GM10248 (cell line): ENCODE data around the gene TMEM117.
A peak's percentile ranks its signal among the peaks of the same experiment; 100 is the strongest.

Source experiments
- CTCF ChIA-PET: fragments of 300-600 bp; sonication (Branson Sonifier 250); formaldehyde crosslinking; extraction: SDS; loops from one replicate; lab custom pipeline; 2021; ENCODE audit warnings: antibody characterized with exemption; lab: Yijun Ruan, JAX
- POLR2A ChIA-PET: fragments of 350-650 bp; sonication (Branson Sonifier 250); formaldehyde crosslinking; extraction: SDS; loops from one replicate; lab custom pipeline; 2020; ENCODE audit warnings: antibody characterized with exemption; lab: Yijun Ruan, JAX
- DNase-seq: peaks from one replicate; pipeline ENCODE4 v3.0.0; 2012; ENCODE audit errors: extremely low spot score
- TF ChIP-seq, protein P1 (sequence below): IDR thresholded peaks from 2 replicates; pipeline ENCODE4 v1.5.1; 2012; ENCODE audit warnings: mild to moderate bottlenecking, low read depth; ENCODE audit errors: extremely low read depth, missing control alignments, control extremely low read depth

The TMEM117 gene

DNA sequence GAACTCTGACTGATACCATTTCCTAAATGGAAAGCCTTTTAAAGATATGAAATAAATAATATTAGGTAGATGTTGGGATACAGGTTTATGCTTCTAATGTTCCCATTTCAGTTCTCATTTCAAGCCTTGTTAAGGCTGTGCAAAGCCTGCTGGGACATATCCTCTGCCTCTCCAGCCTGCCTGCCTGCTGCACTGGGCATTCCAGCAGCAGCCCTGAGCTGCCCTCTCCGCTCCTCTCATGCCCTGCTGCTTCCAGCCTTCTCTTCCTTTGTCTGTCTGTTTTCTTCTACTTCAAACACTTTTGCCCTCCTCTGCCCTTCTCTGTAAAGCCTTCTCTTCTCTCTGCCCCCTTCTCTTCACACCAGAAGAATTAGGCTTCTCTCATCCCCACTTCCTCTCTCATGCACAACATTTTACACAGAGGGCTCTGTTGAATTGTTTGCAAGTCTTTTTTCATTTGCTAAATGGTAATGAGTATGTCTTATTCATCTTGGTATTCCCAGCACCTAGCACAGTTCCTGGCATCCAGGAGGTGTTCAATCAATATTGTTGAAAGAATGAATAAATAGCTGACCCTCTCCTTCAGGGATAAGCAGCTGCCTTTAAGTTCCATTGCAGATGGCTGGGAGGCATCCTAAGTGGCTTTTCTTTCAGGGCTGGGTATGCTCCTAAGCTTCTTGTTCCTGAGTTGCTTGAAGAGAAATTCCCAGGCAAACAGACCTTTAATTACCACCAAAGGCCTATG is 292.3 kb downstream of the TMEM117 start:
- DNase-seq: no peak
- TF ChIP-seq, protein P1, sequence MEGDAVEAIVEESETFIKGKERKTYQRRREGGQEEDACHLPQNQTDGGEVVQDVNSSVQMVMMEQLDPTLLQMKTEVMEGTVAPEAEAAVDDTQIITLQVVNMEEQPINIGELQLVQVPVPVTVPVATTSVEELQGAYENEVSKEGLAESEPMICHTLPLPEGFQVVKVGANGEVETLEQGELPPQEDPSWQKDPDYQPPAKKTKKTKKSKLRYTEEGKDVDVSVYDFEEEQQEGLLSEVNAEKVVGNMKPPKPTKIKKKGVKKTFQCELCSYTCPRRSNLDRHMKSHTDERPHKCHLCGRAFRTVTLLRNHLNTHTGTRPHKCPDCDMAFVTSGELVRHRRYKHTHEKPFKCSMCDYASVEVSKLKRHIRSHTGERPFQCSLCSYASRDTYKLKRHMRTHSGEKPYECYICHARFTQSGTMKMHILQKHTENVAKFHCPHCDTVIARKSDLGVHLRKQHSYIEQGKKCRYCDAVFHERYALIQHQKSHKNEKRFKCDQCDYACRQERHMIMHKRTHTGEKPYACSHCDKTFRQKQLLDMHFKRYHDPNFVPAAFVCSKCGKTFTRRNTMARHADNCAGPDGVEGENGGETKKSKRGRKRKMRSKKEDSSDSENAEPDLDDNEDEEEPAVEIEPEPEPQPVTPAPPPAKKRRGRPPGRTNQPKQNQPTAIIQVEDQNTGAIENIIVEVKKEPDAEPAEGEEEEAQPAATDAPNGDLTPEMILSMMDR: no peak
- ChIA-PET POLR2A (no interaction called here), CTCF (interaction anchor here (1.0 to 1.4 kb wide), 2 partner anchors 9 to 56 kb away, joined by 3 read pairs; no protein-coding TSS in a partner anchor)

DNA sequence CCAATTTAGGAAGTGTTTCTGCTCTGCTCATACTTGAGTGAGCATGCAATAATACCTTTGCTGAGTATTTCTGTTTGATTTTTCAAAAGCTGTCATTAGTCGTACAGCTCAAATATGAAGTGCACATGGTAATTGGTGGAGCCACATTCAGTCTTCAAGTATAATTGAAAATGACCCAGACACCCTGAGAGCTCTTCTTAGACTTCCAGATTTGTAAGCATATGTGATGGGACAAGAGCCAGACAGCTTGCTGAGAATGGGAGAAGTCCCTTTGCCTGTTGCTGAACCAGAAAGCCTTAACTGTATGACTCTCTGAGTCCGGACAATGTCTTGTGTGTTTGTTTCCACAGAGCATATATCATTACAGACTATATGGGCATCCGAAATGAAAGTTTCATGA is 307.3 kb downstream of the TMEM117 start:
- TF ChIP-seq, protein P1: no peak
- CTCF ChIA-PET: interaction anchor here (1.0 to 1.1 kb wide), 2 partner anchors 10 to 13 kb away, joined by 3 to 4 read pairs; no protein-coding TSS in a partner anchor
- DNase-seq: no peak
- POLR2A ChIA-PET: no interaction called here

DNA sequence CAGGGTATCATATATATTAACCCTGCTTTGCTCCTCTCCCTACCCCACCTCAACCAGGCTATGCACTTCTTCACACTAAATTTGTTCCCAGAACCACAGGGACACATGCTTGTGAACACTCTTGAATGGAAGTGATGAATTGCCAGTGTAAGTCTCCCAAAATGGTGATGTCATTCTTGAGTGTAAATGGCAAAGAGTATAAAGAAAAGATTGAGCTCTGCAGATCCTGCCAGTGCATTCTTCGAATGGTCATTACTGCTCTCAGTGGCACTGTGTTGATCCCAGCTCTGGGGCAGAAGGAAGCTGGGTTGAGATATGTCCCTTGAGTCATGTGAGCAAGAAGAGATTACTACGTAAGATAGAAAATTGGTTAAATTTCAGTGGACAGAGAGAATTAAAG is 313.1 kb downstream of the TMEM117 start:
- ChIA-PET POLR2A (no interaction called here), CTCF (interaction anchor here (0.7 to 1.1 kb wide), 3 partner anchors 9 to 52 kb away, joined by 3 read pairs; no protein-coding TSS in a partner anchor)
- TF ChIP-seq, protein P1: no peak
- no peak for DNase-seq

DNA sequence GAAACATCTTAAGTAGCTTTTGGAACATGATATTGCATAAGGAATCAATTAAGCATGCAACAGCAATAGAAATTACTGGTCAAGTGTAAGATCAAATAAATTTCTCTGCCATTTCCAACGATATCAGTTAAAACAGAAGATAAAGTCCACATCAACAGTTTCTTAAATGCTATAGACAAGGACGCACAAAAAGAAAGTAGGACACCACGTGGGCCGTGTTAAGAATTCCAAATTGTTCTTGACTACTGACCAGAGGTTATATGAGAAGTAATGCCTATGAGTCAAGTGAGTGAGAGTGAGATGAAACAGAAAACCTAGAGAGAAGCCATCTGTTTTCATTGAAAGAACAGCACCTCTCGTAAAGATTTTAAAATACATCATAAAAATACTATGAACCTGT is 318.2 kb downstream of the TMEM117 start:
- POLR2A ChIA-PET: no interaction called here
- TF ChIP-seq, protein P1: no peak
- no peak for DNase-seq
- CTCF ChIA-PET: no interaction called here

DNA sequence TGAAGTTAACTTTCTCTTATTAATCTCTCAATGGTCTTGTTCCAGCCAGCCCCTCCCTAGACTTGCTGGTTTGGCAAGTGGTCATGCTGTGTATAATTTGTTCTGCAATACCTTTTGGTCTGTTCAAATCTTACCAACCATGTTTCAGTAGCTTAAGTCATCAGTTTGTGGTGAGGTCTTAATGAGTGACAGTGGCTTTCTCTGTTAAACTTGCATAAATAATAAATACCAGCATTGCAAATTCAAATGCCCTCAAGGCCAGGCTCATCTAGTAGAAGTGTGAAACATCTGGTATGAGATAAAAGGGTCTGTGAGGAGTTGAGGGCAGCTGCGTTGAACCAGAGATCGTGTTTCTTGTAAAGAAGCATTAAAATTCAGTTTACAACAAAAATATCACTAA is 319.5 kb downstream of the TMEM117 start:
- ChIA-PET CTCF (interaction anchor here (1.0 to 1.7 kb wide), 3 partner anchors 13 to 96 kb away, joined by 3 read pairs; no protein-coding TSS in a partner anchor), POLR2A (no interaction called here)
- TF ChIP-seq, protein P1: no peak
- no peak for DNase-seq

DNA sequence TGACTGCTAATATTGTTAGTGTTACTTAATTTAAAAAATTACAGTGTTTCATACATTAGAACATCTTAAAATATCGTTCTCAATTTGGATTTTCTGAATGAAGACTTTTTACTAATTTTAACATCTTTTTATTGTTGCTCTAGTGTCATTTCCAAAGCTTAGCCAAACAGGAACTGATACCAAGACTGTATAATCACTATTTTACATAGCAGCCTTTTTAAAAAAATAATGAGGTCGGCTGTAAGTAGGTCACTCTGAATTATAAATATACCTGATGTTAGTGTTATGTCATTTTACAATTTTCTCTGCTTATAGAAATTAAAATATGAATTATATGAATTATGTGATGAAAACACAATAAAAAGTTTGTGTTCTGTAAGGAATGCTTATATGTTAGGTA is 321.5 kb downstream of the TMEM117 start:
- CTCF ChIA-PET: interaction anchor here (1.6 kb wide), 1 partner anchor 30 kb away, joined by 3 read pairs; no protein-coding TSS in a partner anchor
- DNase-seq: peak; percentile 18
- POLR2A ChIA-PET: no interaction called here
- TF ChIP-seq, protein P1: no peak
